SW480 (cell line): Measurements from ENCODE around the gene FRMD3.
A peak's percentile ranks its signal among the peaks of the same experiment; 100 is the strongest.

Experiments
- DNase-seq: peaks from one replicate; pipeline ENCODE4 v3.0.0-alpha.2; 2016; ENCODE audit warnings: low spot score

Gene FRMD3

GRCh38 chr9:83432877-83433550 lies 105.2 kb downstream of the FRMD3 start:
- DNase-seq: no peak

- peak; percentile 54 for DNase-seq
Measured at GRCh38 chr9:83432104-83432627, 106.0 kb downstream of the FRMD3 start.

- no peak for DNase-seq
Measured at GRCh38 chr9:83431101-83432060, 106.8 kb downstream of the FRMD3 start.

- peak; percentile 8 for DNase-seq
Measured at GRCh38 chr9:83430681-83431080, 107.5 kb downstream of the FRMD3 start.

DNA sequence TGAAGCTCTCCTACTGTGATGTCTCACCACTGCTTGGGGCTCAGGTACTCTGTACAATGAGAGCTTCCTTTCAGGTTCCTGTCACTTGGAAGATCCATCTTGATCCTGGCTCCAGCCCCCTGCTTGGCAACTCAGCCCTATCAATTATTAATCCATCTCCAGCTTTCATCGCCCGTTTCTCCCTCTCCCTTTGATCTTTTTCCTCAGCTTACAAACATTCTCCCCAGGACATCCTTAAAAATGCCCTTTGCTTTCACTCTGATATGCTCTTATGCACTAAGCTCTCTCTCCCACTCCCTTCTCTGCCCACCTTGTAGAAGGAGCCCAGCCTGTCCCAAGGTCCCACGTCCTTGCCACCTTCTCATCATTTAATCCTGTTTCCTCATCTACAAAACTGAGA lies 109.0 kb downstream of the FRMD3 start:
- no peak for DNase-seq

- DNase-seq: no peak
Measured at GRCh38 chr9:83425240-83425639, 113.0 kb downstream of the FRMD3 start.

DNA sequence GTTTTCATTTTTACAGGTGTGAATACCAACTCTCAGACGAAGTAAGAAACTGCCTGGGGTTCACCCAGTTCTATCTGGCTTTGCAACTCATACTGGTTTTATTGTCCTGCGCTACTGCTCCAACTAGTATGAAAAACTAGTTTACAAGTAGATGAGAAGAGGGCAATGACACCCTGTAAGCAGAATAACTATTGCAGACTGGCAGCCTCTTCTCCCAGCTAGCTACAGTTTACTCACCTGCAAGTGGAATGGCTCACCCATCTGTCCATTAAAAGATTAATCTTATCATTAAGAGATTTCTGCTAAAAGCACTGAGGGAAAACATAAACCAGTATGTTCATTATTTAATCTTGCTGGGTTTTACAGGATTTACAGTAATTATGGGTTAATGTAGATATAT lies 113.4 kb downstream of the FRMD3 start:
- DNase-seq: no peak

DNA sequence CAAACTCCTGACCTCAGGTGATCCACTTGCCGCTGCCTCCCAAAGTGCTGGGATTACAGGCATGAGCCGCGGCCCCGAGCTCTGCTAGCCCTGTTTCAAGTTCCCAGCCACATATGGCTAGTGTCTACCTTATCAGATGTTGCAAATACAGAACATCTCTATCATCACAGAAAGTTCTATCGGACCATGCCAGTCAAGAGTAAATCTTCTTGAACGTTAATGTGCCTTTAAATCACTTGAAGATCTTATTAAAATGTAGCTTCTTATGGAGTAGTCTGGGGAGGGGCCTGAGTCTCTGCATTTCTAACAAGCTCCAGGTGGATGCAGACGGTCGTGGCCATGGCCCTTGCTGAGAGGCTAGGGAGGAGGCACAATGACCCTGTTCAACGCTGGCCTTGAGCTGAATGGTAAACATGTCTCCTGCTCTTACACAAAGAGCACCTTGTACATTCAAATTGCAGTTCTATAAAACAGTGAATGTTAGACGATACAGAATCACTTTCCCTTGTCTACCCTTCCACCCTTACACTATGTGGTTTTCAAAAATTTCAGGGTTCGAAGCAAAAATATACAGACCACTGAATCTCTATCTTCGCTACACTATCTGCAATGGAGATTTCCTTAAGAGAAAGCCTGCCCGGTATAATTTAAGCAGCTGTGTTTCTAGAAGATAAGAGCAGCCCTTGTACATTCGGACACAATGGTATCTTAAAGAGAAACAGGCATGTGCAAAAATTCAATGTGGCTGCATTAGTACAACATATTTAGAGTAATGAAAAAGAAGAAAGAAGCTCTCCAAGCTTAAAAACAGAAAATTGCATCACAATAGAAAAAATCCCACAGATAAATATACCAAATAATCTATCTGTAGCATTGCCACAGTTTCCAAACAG lies 114.1 kb downstream of the FRMD3 start:
- DNase-seq: no peak

DNA sequence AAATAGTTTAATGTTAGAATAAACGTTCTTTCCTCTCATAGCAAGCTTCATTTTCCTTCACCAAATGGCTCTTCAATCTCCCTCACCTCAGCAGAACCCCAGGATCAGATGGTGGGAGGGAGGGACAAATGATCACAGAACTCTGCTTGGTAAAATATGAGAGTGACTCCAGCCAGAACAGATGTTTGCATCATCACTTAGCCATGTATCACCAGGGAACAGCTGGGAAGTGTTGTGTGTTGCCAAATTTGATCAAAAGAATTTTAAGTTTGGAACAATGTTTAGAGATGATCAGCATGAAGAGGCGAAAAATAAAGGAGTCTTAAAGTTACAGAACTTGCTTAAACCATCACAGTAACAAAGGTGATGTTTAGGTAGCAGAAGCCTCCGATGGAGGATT lies 115.7 kb downstream of the FRMD3 start:
- no peak for DNase-seq

DNA sequence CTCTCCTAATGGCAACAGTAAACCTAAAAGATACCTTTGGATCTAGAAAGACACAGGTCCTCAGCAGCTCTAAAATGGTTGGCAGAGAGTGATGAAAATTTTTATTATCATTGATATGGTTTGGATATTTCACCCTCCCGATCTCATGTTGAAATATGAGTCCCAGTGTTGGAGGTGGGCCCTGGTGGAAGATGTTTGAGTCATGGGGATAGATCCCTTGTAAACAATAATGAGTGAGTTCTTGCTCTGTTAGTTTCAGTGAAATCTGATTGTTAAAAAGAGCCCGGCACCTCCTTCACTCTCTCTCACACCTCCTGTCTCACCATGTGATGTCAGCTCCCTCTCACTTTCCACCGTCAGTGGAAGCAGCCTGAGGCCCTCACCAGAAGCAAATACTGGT lies 117.7 kb downstream of the FRMD3 start:
- no peak for DNase-seq

DNA sequence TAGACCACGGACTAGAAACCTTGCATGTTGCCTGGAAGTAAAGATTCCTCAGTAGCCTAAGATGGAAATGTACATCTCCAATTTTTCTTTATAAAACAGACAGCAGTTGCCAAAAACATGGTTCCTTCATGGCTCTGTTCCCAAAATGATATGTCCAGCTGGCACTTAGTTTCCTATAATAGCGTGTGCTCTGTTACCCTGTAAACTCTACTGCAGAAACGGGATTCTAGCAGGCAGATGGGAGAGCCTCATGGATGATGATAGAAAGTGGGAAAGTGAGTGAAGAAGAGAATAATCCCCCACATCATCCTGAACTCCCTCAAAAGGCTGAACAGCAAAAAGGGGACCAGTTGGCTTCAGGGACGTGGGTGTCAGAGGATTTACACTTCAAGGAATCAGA lies 118.2 kb downstream of the FRMD3 start:
- DNase-seq: no peak

DNA sequence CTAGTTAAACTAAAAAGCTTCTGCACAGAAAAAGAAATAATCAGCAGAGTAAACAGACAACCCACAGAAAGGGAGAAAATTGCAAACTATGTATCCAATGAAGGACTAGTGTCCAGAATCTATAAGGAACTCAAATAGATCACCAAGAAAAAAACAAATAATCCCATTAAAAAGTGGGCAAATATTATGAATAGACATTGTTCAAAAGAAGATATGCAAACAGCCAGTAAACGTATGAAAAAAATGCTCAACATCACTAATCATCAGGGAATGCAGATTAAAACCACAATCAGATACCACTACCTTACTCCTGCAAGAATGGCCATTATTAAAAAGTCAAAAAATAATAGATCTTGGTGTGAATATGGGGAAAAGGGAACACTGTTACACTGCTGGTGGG lies 119.9 kb downstream of the FRMD3 start:
- DNase-seq: no peak

- no peak for DNase-seq
Measured at GRCh38 chr9:83413367-83413766, 124.8 kb downstream of the FRMD3 start.

GRCh38 chr9:83410701-83411100 lies 127.5 kb downstream of the FRMD3 start:
- DNase-seq: no peak

GRCh38 chr9:83406921-83407320 lies 131.3 kb downstream of the FRMD3 start:
- no peak for DNase-seq

GRCh38 chr9:83405759-83406158 lies 132.4 kb downstream of the FRMD3 start:
- DNase-seq: no peak

GRCh38 chr9:83403527-83404238 lies 134.5 kb downstream of the FRMD3 start:
- no peak for DNase-seq

DNA sequence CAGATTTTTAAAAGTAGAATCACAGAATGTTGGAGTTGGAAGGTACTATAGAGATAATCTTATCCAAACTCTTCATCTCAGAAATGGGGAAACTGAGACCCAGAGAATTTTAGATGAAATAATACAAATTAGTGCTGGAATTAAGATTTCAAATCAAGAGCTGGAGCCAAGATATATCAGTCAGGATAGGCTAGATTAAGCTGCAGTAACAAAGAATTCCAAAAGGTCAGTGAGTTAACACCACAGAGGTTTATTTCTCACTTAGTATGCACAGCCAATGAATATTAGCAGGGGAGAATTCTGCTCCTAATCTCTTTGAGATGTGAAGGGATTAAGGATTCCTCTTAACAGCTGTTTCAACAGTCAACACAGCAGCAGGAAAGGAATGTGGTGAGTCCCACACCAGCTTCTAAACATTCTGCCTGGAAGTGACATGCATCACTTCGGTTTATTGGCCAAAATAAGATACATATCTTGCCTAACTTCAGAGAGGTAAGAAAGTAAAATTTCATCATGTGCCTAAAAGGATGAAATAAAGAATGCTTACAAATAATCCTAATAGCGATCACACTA lies 136.8 kb downstream of the FRMD3 start:
- no peak for DNase-seq

DNA sequence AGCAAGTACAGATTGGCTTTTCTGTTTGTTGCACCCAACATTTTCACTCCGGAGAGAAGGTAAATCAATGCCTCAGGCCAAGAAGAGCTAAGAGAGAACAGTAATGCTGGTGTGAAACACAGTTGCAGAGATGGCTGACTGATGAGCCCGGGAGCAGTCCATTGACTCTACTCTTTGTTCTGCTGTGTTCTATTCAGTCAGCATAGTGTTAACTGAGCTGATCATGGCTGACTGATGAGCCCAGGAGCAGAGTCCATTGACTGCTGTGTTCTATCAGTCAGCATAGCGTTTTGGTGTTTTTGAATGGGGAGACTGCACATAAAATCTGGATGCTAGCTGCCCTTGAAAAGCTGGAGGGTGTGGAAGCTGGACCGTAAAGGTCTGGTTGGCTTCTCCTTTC lies 141.4 kb downstream of the FRMD3 start:
- no peak for DNase-seq

DNA sequence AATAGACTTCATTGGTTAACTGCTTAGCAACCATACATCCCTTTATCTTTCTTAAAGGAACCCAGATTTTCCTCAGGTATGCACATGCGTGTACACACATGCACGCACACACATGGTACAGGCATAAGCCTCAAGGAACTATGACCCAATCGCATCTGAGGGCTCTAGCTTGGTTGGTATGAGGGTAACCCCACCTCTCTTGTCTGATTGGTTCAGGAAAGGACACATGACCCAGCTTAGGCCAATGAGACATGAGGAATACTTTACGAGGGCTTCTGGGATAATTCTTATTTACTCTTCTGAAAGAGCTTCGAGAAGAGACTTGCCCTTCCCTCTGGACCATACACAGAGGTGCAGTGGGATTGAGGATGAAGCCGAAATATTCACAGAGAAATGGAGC lies 141.9 kb downstream of the FRMD3 start:
- DNase-seq: no peak

GRCh38 chr9:83392228-83392627 lies 146.0 kb downstream of the FRMD3 start:
- DNase-seq: no peak
